Gastroesophageal sphincter (tissue), 4 donors: ENCODE results near the gene ATP11A. TPM values are rescaled to one million over a fixed set of nuclear protein-coding genes. Genes with fewer than 3 reads are reported as not detected.

Experiments
- ATAC-seq: fragments of 150-250 bp; one replicate; pipeline ENCODE4 v1.9.1; 2016; ENCODE audit warnings: mild to moderate bottlenecking, moderate library complexity
- H3K27ac ChIP-seq, 4 donors: fragments of 200-600 bp; sonication (generic) in 3 of 4; 1 replicate in 3 of 4; 2 replicates in 1 of 4; pipeline ENCODE4 v1.5.1; 2016 to 2019
- H3K27me3 ChIP-seq: fragments of 200-600 bp; sonication (generic); one replicate; pipeline ENCODE4 v1.5.1; 2019
- H3K36me3 ChIP-seq, 2 donors: fragments of 200-600 bp; sonication (generic); one replicate each; pipeline ENCODE4 v1.5.1; 2019; ENCODE audit warnings: control low read depth in 1 of 2
- H3K4me1 ChIP-seq, 3 donors: fragments of 200-600 bp; sonication (generic); 1 replicate in 2 of 3; 2 replicates in 1 of 3; pipeline ENCODE4 v1.5.1; 2016 to 2019; ENCODE audit warnings: control low read depth in 2 of 3
- H3K4me3 ChIP-seq, 2 donors: fragments of 200-600 bp; sonication (generic); one replicate each; pipeline ENCODE4 v1.5.1; 2019; ENCODE audit warnings: mild to moderate bottlenecking in 1 of 2, moderate library complexity in 1 of 2
- H3K9me3 ChIP-seq, 3 donors: fragments of 200-600 bp; sonication (generic); one replicate each; pipeline ENCODE4 v1.5.1; 2017 to 2019; ENCODE audit warnings: control low read depth in 2 of 3
- CTCF ChIP-seq, 4 experiments: fragments of 200-600 bp in 2 of 4; fragments of 450-650 bp in 2 of 4; sonication (generic) in 1 of 4; IDR thresholded peaks; one replicate each; pipeline ENCODE4 v1.5.1; 2017 to 2019; ENCODE audit warnings: antibody characterized with exemption in 4 of 4, mild to moderate bottlenecking in 2 of 4, moderate library complexity in 2 of 4
- EP300 ChIP-seq: sonication (generic); formaldehyde crosslinking; IDR thresholded peaks from one replicate; pipeline ENCODE4 v1.6.1; 2017; ENCODE audit warnings: antibody characterized with exemption, mild to moderate bottlenecking
- POLR2A ChIP-seq, 2 donors: fragments of 450-650 bp; IDR thresholded peaks; one replicate each; pipeline ENCODE4 v1.6.1; 2017; ENCODE audit warnings: antibody characterized with exemption in 2 of 2, mild to moderate bottlenecking in 2 of 2, moderate library complexity in 1 of 2
- POLR2AphosphoS5 ChIP-seq: sonication (generic); formaldehyde crosslinking; IDR thresholded peaks from one replicate; pipeline ENCODE4 v1.6.1; 2017; ENCODE audit warnings: antibody characterized with exemption
- WGBS, 2 donors: methylation state at CpG; one replicate each; pipeline ENCODE4 v1.1.5; 2018; ENCODE audit warnings: low coverage in 1 of 2; 5-methylcytosine and 5-hydroxymethylcytosine counted together
- total RNA-seq, 4 donors: library from RNA; depleted of rRNA; stranded (reverse); fragments of >200 nt; gene quantifications; one replicate each; pipeline ENCODE4 v1.1.0, GENCODE V29; 2016

ATP11A gene
- total RNA-seq, 4 donors from 2014 or later, result 12.9 to 21.7 (median 17.1) TPM

- ATAC-seq, result no peak
- peaks cover 0 to 99% of the 10 kb centered on the region in 2 donors for H3K36me3 ChIP-seq
- no peaks in the 10 kb centered on the region for H3K27me3 ChIP-seq
- WGBS, 2 donors, result 96 to 98% methylated on average over 11 to 12 of the region's 25 CpGs
- no peak overlapping the region for H3K27ac ChIP-seq
- TF ChIP-seq POLR2AphosphoS5 (no peak), EP300 (no peak), POLR2A (IDR thresholded peaks at IDR 0.05) (no peak), CTCF (IDR thresholded peaks at IDR 0.05) (no peak)
- peaks cover 0 to 10% (median 0%) of the 10 kb centered on the region in 3 donors for H3K4me1 ChIP-seq
- no peak overlapping the region for H3K4me3 ChIP-seq
- H3K9me3 ChIP-seq, result no peaks in the 10 kb centered on the region
These were observed 143.9 kb downstream of the ATP11A start for GRCh38 chr13:112833551-112834257.

GRCh38 chr13:112835344-112835743, 145.5 kb downstream of the ATP11A start:
- no peak overlapping the region for H3K4me3 ChIP-seq
- no peak for ATAC-seq
- 97% methylated on average over 6 of the region's 16 CpGs; no CpG with 5 or more reads in 1 of the 2 donors for WGBS, 2 donors
- H3K4me1 ChIP-seq, result peaks cover 0 to 10% (median 0%) of the 10 kb centered on the region in 3 donors
- peaks cover 0 to 93% of the 10 kb centered on the region in 2 donors for H3K36me3 ChIP-seq
- H3K9me3 ChIP-seq, result no peaks in the 10 kb centered on the region
- no peaks in the 10 kb centered on the region for H3K27me3 ChIP-seq
- TF ChIP-seq POLR2A (IDR thresholded peaks at IDR 0.05) (no peak), EP300 (no peak), POLR2AphosphoS5 (no peak), CTCF (IDR thresholded peaks at IDR 0.05) (no peak)
- H3K27ac ChIP-seq, result no peak overlapping the region

- peaks cover 0 to 91% of the 10 kb centered on the region in 2 donors for H3K36me3 ChIP-seq
- H3K4me3 ChIP-seq, result no peak overlapping the region
- ATAC-seq, result no peak
- H3K27me3 ChIP-seq, result no peaks in the 10 kb centered on the region
- no peaks in the 10 kb centered on the region for H3K9me3 ChIP-seq
- TF ChIP-seq EP300, result no peak
- H3K4me1 ChIP-seq, result peaks cover 0 to 10% (median 0%) of the 10 kb centered on the region in 3 donors
- 95 to 100% methylated on average over 3 to 9 of the region's 10 CpGs for WGBS, 2 donors
- no peak overlapping the region for H3K27ac ChIP-seq
These were observed 146.0 kb downstream of the ATP11A start for GRCh38 chr13:112835796-112836195.

GRCh38 chr13:112836940-112837339, 147.1 kb downstream of the ATP11A start:
- no peaks in the 10 kb centered on the region for H3K27me3 ChIP-seq
- H3K27ac ChIP-seq, result no peak overlapping the region
- H3K36me3 ChIP-seq, result peaks cover 0 to 90% of the 10 kb centered on the region in 2 donors
- TF ChIP-seq POLR2AphosphoS5, result no peak
- no peaks in the 10 kb centered on the region for H3K9me3 ChIP-seq
- WGBS, 2 donors, result 93 to 100% methylated on average over 1 to 3 of the region's 12 CpGs
- H3K4me3 ChIP-seq, result no peak overlapping the region
- ATAC-seq, result no peak
- H3K4me1 ChIP-seq, result peaks cover 0 to 10% (median 0%) of the 10 kb centered on the region in 3 donors

- Histone ChIP-seq H3K9me3 (no peaks in the 10 kb centered on the region), H3K27me3 (no peaks in the 10 kb centered on the region), H3K36me3 (peaks cover 0 to 89% of the 10 kb centered on the region in 2 donors), H3K27ac (peak overlapping the region in 1 of 4 donors; percentile 6), H3K4me3 (no peak overlapping the region), H3K4me1 (peaks cover 0 to 10% (median 0%) of the 10 kb centered on the region in 3 donors)
- ATAC-seq, result no peak
- 47 to 69% methylated on average over 5 to 7 of the region's 26 CpGs for WGBS, 2 donors
- TF ChIP-seq EP300, result no peak
- no peak for TF ChIP-seq POLR2AphosphoS5
- no peak for TF ChIP-seq POLR2A (IDR thresholded peaks at IDR 0.05)
- TF ChIP-seq CTCF (IDR thresholded peaks at IDR 0.05), result no peak
These were observed 147.7 kb downstream of the ATP11A start for GRCh38 chr13:112837371-112838037.
